Astrocyte (in vitro differentiated cells and primary cell): ENCODE measurements around the gene RBM19. TPM values are rescaled to one million over a fixed set of nuclear protein-coding genes. Genes with fewer than 3 reads are reported as not detected.

ENCODE experiments used
- DNase-seq: peaks from one replicate; pipeline ENCODE4 v3.0.0-alpha.2; 2010; ENCODE audit warnings: low read depth
- FAIRE-seq: peaks from 2 replicates; lab custom pipeline; 2011; peaks lifted over from hg19 to GRCh38; lab: Jason Lieb, UNC
- H2AFZ ChIP-seq: 2 replicates; pipeline ENCODE4 v1.6.0; 2012; ENCODE audit warnings: low read depth, low read length, inconsistent platforms
- H3K27ac ChIP-seq: 2 replicates; pipeline ENCODE4 v1.5.1; 2011; ENCODE audit warnings: low read depth, low read length, inconsistent platforms
- H3K27me3 ChIP-seq: 2 replicates; pipeline ENCODE4 v1.6.0; 2011; ENCODE audit warnings: low read length, inconsistent platforms; ENCODE audit not compliant: insufficient read depth
- H3K36me3 ChIP-seq: 2 replicates; pipeline ENCODE4 v1.5.1; 2011; ENCODE audit warnings: low read length, inconsistent platforms; ENCODE audit not compliant: insufficient read depth
- H3K4me1 ChIP-seq: 2 replicates; pipeline ENCODE4 v1.5.1; 2011; ENCODE audit warnings: low read length, inconsistent platforms; ENCODE audit not compliant: insufficient read depth
- H3K4me2 ChIP-seq: 2 replicates; pipeline ENCODE4 v1.6.0; 2012; ENCODE audit warnings: low read length, inconsistent platforms
- H3K4me3 ChIP-seq: 2 replicates; pipeline ENCODE4 v1.5.1; 2011; ENCODE audit warnings: low read depth, mild to moderate bottlenecking, low read length, inconsistent platforms; ENCODE audit not compliant: insufficient read depth
- H3K79me2 ChIP-seq: 2 replicates; pipeline ENCODE4 v1.6.0; 2012; ENCODE audit warnings: mild to moderate bottlenecking, low read length, inconsistent platforms; ENCODE audit not compliant: insufficient read depth
- H3K9ac ChIP-seq: 2 replicates; pipeline ENCODE4 v1.6.0; 2012; ENCODE audit warnings: mild to moderate bottlenecking, low read length, inconsistent platforms
- H3K9me3 ChIP-seq: 2 replicates; pipeline ENCODE4 v1.5.1; 2012; ENCODE audit warnings: low read depth, mild to moderate bottlenecking, low read length, inconsistent platforms; ENCODE audit not compliant: insufficient read depth
- H4K20me1 ChIP-seq: 2 replicates; pipeline ENCODE4 v1.6.0; 2012; ENCODE audit warnings: low read length, inconsistent platforms; ENCODE audit not compliant: insufficient read depth
- H3K27ac Mint-ChIP-seq: one replicate; pipeline ENCODE4 v1.8.0; 2021; ENCODE audit warnings: mild to moderate bottlenecking, mixed read lengths; ENCODE audit not compliant: unreplicated experiment
- H3K27me3 Mint-ChIP-seq: one replicate; pipeline ENCODE4 v1.8.0; 2021; ENCODE audit warnings: low read depth, mixed read lengths; ENCODE audit not compliant: unreplicated experiment
- H3K36me3 Mint-ChIP-seq: one replicate; pipeline ENCODE4 v1.8.0; 2021; ENCODE audit warnings: low read depth, mixed read lengths; ENCODE audit not compliant: unreplicated experiment
- H3K4me1 Mint-ChIP-seq: one replicate; pipeline ENCODE4 v1.8.0; 2021; ENCODE audit warnings: low read depth, mixed read lengths; ENCODE audit not compliant: unreplicated experiment
- H3K4me3 Mint-ChIP-seq: one replicate; pipeline ENCODE4 v1.8.0; 2021; ENCODE audit warnings: mild to moderate bottlenecking, moderate library complexity, mixed read lengths; ENCODE audit not compliant: unreplicated experiment
- H3K9me3 Mint-ChIP-seq: one replicate; pipeline ENCODE4 v1.8.0; 2021; ENCODE audit warnings: mild to moderate bottlenecking, mixed read lengths; ENCODE audit not compliant: unreplicated experiment
- EZH2 ChIP-seq: IDR thresholded peaks from 2 replicates; pipeline ENCODE4 v1.6.1; 2012; ENCODE audit warnings: mild to moderate bottlenecking, low read length, inconsistent platforms; ENCODE audit not compliant: insufficient read depth
- total RNA-seq: library from RNA; stranded (reverse); gene quantifications from 2 replicates; pipeline ENCODE4 v1.2.1, GENCODE V29; 2021
- TF ChIP-seq, protein P1 (sequence below): IDR thresholded peaks from 2 replicates; pipeline ENCODE4 v1.5.1; 2011; ENCODE audit warnings: low read depth, mild to moderate bottlenecking, inconsistent platforms, low read length, moderate library complexity; ENCODE audit not compliant: insufficient read depth

RBM19 gene
- total RNA-seq, 1 donor from 2014 or later = 32.3 TPM

DNA sequence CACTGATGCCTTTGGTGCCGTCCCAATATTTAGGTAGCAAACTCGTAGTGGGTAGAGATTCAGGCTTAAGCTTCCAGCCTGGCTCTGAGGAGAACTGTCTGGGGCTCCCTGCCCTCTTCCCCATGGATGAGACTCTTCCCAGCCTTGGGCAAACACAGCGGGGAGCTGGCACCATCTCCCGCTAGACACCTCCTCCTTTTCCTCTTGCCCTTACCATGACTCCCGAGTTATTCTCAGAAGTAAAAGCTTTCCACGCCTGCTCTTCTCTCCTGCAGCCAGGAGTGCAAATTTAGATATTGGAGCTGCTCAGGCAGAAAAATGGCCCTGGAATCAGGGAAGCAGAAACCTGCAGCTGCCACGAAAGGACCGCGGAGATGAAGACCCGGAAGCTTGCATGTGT, 45.6 kb upstream of the RBM19 start:
- peaks cover 2% of the 10 kb centered on the region for H3K9me3 Mint-ChIP-seq
- no peaks in the 10 kb centered on the region for H3K36me3 Mint-ChIP-seq

DNA sequence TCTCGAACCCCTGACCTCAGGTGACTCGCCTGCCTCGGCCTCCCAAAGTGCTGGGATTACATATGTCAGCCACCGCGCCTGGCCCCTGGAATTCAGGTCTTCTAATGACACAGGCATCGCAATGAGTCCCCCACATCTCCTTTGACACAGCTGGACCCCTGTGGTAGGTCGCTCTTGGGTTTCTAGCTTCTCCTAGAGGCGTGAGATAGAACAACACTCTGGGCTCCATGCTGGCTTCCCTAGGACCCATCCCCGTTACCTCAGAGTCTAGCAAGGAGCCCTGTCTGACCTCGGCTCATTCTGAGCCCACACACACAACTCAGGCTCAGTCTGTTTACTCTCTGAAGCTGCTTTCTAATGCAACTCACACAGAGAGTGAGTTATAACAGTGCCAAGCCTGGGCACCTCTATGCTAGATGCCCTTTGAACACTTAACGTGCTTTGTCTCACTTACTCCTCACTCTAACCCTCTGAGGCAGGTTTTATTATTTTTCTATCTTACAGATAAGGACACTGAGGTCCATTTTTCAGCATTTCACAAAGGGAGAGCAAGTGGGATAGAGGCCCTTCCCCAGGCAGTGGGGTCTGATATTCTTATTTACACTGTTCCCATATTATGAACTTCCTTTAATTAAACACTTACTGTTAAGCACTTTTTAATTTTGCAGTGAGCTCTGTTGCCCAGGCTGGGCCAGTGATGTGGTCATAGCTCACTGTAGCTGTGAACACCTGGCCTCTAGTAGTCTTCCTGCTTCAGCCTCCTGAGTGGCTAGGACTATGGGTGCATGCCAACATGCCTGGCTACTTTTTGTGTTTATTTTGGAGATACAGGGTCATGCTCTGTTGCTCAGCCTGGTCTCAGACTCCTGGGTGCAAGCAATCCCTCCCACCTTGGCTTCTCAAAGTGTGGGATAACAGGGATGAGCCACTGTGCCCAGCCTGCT, 40.6 kb upstream of the RBM19 start:
- H3K4me2 ChIP-seq = no peak overlapping the region
- H3K4me1 ChIP-seq = no peaks in the 10 kb centered on the region
- TF ChIP-seq, protein P1, sequence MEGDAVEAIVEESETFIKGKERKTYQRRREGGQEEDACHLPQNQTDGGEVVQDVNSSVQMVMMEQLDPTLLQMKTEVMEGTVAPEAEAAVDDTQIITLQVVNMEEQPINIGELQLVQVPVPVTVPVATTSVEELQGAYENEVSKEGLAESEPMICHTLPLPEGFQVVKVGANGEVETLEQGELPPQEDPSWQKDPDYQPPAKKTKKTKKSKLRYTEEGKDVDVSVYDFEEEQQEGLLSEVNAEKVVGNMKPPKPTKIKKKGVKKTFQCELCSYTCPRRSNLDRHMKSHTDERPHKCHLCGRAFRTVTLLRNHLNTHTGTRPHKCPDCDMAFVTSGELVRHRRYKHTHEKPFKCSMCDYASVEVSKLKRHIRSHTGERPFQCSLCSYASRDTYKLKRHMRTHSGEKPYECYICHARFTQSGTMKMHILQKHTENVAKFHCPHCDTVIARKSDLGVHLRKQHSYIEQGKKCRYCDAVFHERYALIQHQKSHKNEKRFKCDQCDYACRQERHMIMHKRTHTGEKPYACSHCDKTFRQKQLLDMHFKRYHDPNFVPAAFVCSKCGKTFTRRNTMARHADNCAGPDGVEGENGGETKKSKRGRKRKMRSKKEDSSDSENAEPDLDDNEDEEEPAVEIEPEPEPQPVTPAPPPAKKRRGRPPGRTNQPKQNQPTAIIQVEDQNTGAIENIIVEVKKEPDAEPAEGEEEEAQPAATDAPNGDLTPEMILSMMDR = no peak
- no peak for TF ChIP-seq EZH2
- no peaks in the 10 kb centered on the region for H3K36me3 ChIP-seq
- no peaks in the 10 kb centered on the region for H3K27me3 ChIP-seq
- no peak overlapping the region for H3K9ac ChIP-seq
- H3K9me3 Mint-ChIP-seq = peaks cover under 1% of the 10 kb centered on the region
- no peak for FAIRE-seq
- peaks cover 52% of the 10 kb centered on the region for H3K27me3 Mint-ChIP-seq
- H3K27ac ChIP-seq = no peak overlapping the region
- no peaks in the 10 kb centered on the region for H3K4me1 Mint-ChIP-seq
- H3K4me3 ChIP-seq = no peak overlapping the region
- no peak overlapping the region for H2AFZ ChIP-seq
- no peak overlapping the region for H3K4me3 Mint-ChIP-seq
- no peaks in the 10 kb centered on the region for H3K36me3 Mint-ChIP-seq
- no peak overlapping the region for H3K27ac Mint-ChIP-seq
- no peaks in the 10 kb centered on the region for H3K9me3 ChIP-seq
- H3K79me2 ChIP-seq = no peaks in the 10 kb centered on the region
- DNase-seq = no peak
- no peaks in the 10 kb centered on the region for H4K20me1 ChIP-seq

More for the DNA sequence above, 45.6 kb upstream of the RBM19 start:
- Histone ChIP-seq H3K27me3 (no peaks in the 10 kb centered on the region), H3K4me1 (no peaks in the 10 kb centered on the region), H2AFZ (no peak overlapping the region), H3K79me2 (no peaks in the 10 kb centered on the region), H3K27ac (no peak overlapping the region), H3K4me2 (no peak overlapping the region), H3K9ac (no peak overlapping the region), H4K20me1 (no peaks in the 10 kb centered on the region), H3K4me3 (no peak overlapping the region), H3K36me3 (no peaks in the 10 kb centered on the region), H3K9me3 (no peaks in the 10 kb centered on the region)
- no peaks in the 10 kb centered on the region for H3K4me1 Mint-ChIP-seq
- no peak overlapping the region for H3K4me3 Mint-ChIP-seq
- no peak overlapping the region for H3K27ac Mint-ChIP-seq
- no peak for DNase-seq
- no peak for FAIRE-seq
- H3K27me3 Mint-ChIP-seq = peaks cover 55% of the 10 kb centered on the region
- TF ChIP-seq, protein P1 = no peak
- no peak for TF ChIP-seq EZH2

DNA sequence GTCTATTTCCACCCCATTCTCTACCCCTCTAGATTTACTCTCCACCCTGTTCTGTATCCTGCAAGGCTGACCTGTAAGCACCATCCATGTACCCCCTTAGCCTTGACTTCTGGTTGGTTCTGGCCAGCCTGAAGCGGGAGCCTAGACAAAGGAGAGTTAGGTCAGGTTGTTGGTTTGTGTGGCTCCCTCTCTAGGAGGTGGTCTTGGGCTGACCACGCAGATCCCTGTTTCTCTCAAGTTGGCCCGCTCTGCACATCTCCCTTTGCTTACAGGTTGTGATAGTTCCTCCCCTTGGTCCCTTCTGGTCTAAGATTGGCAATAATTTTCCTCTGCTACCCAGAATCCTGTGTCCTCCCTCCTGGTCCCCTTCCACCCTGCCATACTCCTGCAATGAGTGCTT, 38.3 kb upstream of the RBM19 start:
- Histone ChIP-seq H3K79me2 (no peaks in the 10 kb centered on the region), H3K9ac (no peak overlapping the region), H3K36me3 (no peaks in the 10 kb centered on the region), H2AFZ (no peak overlapping the region), H3K27ac (no peak overlapping the region), H4K20me1 (no peaks in the 10 kb centered on the region), H3K4me1 (no peaks in the 10 kb centered on the region), H3K4me2 (no peak overlapping the region), H3K4me3 (no peak overlapping the region), H3K9me3 (no peaks in the 10 kb centered on the region), H3K27me3 (no peaks in the 10 kb centered on the region)
- Mint-ChIP-seq H3K27ac (no peak overlapping the region), H3K4me1 (no peaks in the 10 kb centered on the region), H3K4me3 (no peak overlapping the region), H3K27me3 (peaks cover 56% of the 10 kb centered on the region), H3K36me3 (no peaks in the 10 kb centered on the region), H3K9me3 (peaks cover 2% of the 10 kb centered on the region)
- DNase-seq (no peak), FAIRE-seq (no peak)
- TF ChIP-seq, protein P1 = no peak
- no peak for TF ChIP-seq EZH2
